ENCODE measurements around the gene TRAK1. TPM values are rescaled to one million over a fixed set of nuclear protein-coding genes. Genes with fewer than 3 reads are reported as not detected.

TRAK1 gene
- polyA plus RNA-seq, 1 donor (not counting 4 experiments of a cell fraction or from before 2014, with no cell fraction given), result 58.2 TPM

GRCh38 chr3:42250761-42251160 lies 159.6 kb downstream of the TRAK1 start:
- no peak for FAIRE-seq
- H2AFZ ChIP-seq (ENCODE audit: control insufficient read depth, low read length), result no peak overlapping the region
- no peaks in the 10 kb centered on the region for H3K9me3 ChIP-seq (ENCODE audit: control insufficient read depth, low read depth, low read length)
- no peaks in the 10 kb centered on the region for H3K36me3 ChIP-seq (ENCODE audit: control insufficient read depth in 2 of 2, extremely low read depth in 1 of 2, insufficient read depth in 2 of 2, low read length in 2 of 2)
- no peaks in the 10 kb centered on the region for H4K20me1 ChIP-seq (ENCODE audit: control insufficient read depth, extremely low read depth, insufficient read depth, low read length)
- DNase-seq (ENCODE audit: low read depth, low spot score), result no peak
- H3K27ac ChIP-seq (ENCODE audit: control insufficient read depth, insufficient read depth, low read length), result no peak overlapping the region
- no peak overlapping the region for H3K4me2 ChIP-seq (ENCODE audit: control insufficient read depth, extremely low read depth, insufficient read depth, low read depth, low read length)
- peaks cover 40% of the 10 kb centered on the region for H3K4me1 ChIP-seq (ENCODE audit: control insufficient read depth, extremely low read depth, insufficient read depth, low read length)
- dilution Hi-C loops (cut with MboI; ENCODE audit: extremely low pct_ligation_motif_present, low sequenced_read_pairs), result loop anchor here (25.0 kb wide), 2 partner anchors 112 to 187 kb away; no protein-coding TSS in a partner anchor
- no peaks in the 10 kb centered on the region for H3K27me3 ChIP-seq (ENCODE audit: control insufficient read depth, extremely low read depth, insufficient read depth, low read length)
- H3K9me1 ChIP-seq (ENCODE audit: control insufficient read depth, extremely low read depth, insufficient read depth, low read length), result peaks cover 2% of the 10 kb centered on the region
- no peak for TF ChIP-seq CTCF (optimal IDR thresholded peaks at IDR 0.05 in 1 of 3, IDR thresholded peaks at IDR 0.05 in 1 of 3, conservative IDR thresholded peaks at IDR 0.05 in 1 of 3; ENCODE audit: extremely low read depth in 1 of 3, insufficient read depth in 2 of 3, low read length in 3 of 3)
- TF ChIP-seq EZH2 (IDR thresholded peaks at IDR 0.05; ENCODE audit: low read length), result no peak
- no peak overlapping the region for H3K9ac ChIP-seq (ENCODE audit: control insufficient read depth, extremely low read depth, insufficient read depth, low read length)
- no peaks in the 10 kb centered on the region for H3K79me2 ChIP-seq (ENCODE audit: control insufficient read depth, insufficient read depth, low read length)
- H3K4me3 ChIP-seq (ENCODE audit: control insufficient read depth in 2 of 3, extremely low read depth in 1 of 3, insufficient read depth in 2 of 3, low read depth in 1 of 3, low read length in 3 of 3), result no peak overlapping the region

- FAIRE-seq (no peak), DNase-seq (ENCODE audit: low read depth, low spot score) (no peak)
- Histone ChIP-seq H3K9me3 (ENCODE audit: control insufficient read depth, low read depth, low read length) (no peaks in the 10 kb centered on the region), H3K27me3 (ENCODE audit: control insufficient read depth, extremely low read depth, insufficient read depth, low read length) (no peaks in the 10 kb centered on the region), H3K27ac (ENCODE audit: control insufficient read depth, insufficient read depth, low read length) (no peak overlapping the region), H3K79me2 (ENCODE audit: control insufficient read depth, insufficient read depth, low read length) (no peaks in the 10 kb centered on the region), H4K20me1 (ENCODE audit: control insufficient read depth, extremely low read depth, insufficient read depth, low read length) (no peaks in the 10 kb centered on the region), H2AFZ (ENCODE audit: control insufficient read depth, low read length) (no peak overlapping the region), H3K9me1 (ENCODE audit: control insufficient read depth, extremely low read depth, insufficient read depth, low read length) (no peaks in the 10 kb centered on the region), H3K4me2 (ENCODE audit: control insufficient read depth, extremely low read depth, insufficient read depth, low read depth, low read length) (no peak overlapping the region), H3K9ac (ENCODE audit: control insufficient read depth, extremely low read depth, insufficient read depth, low read length) (no peak overlapping the region), H3K4me3 (ENCODE audit: control insufficient read depth in 2 of 3, extremely low read depth in 1 of 3, insufficient read depth in 2 of 3, low read depth in 1 of 3, low read length in 3 of 3) (no peak overlapping the region), H3K4me1 (ENCODE audit: control insufficient read depth, extremely low read depth, insufficient read depth, low read length) (peaks cover 39% of the 10 kb centered on the region), H3K36me3 (ENCODE audit: control insufficient read depth in 2 of 2, extremely low read depth in 1 of 2, insufficient read depth in 2 of 2, low read length in 2 of 2) (no peaks in the 10 kb centered on the region)
- TF ChIP-seq CTCF (optimal IDR thresholded peaks at IDR 0.05 in 1 of 3, IDR thresholded peaks at IDR 0.05 in 1 of 3, conservative IDR thresholded peaks at IDR 0.05 in 1 of 3; ENCODE audit: extremely low read depth in 1 of 3, insufficient read depth in 2 of 3, low read length in 3 of 3), result no peak
- TF ChIP-seq EZH2 (IDR thresholded peaks at IDR 0.05; ENCODE audit: low read length), result no peak
- dilution Hi-C loops (cut with MboI; ENCODE audit: extremely low pct_ligation_motif_present, low sequenced_read_pairs), result loop anchor here (25.0 kb wide), 2 partner anchors 108 to 183 kb away; no protein-coding TSS in a partner anchor
These were observed 163.4 kb downstream of the TRAK1 start for GRCh38 chr3:42254566-42254965.
